IMR-90 (cell line): ENCODE results near the gene CPAMD8. TPM values are rescaled to one million over a fixed set of nuclear protein-coding genes. Genes with fewer than 3 reads are reported as not detected.

Experiments
- ATAC-seq: fragments of 200-7000 bp; cut with Tn5 transposase; 2 replicates; pipeline ENCODE4 v1.9.1; 2020; ENCODE audit warnings: low read depth, mild to moderate bottlenecking, moderate library complexity
- BruUV-seq: library from RNA; stranded (reverse); fragments of 400-500 nt; replicated peaks from 2 replicates; lab custom pipeline; 2021; lab: Mats Ljungman, UMichigan
- CTCF ChIA-PET: fragments of 300-600 bp; formaldehyde crosslinking; extraction: SDS; loops from one replicate; lab custom pipeline; 2021; ENCODE audit warnings: antibody characterized with exemption; lab: Yijun Ruan, JAX
- POLR2A ChIA-PET: fragments of 300-600 bp; sonication (Branson Sonifier 250); formaldehyde crosslinking; loops from one replicate; lab custom pipeline; 2022; ENCODE audit warnings: antibody characterized with exemption; ENCODE audit not compliant: unreplicated experiment; lab: Charles Lee
- DNase-seq: peaks from one replicate; pipeline ENCODE4 v3.0.0; 2013
- H2AFZ ChIP-seq: replicated peaks from 2 replicates; pipeline ENCODE3; 2013; ENCODE audit warnings: low read length, mild to moderate bottlenecking; ENCODE audit not compliant: poor library complexity
- H2AK5ac ChIP-seq: 2 replicates; pipeline ENCODE4 v1.6.1; 2013; ENCODE audit warnings: low read depth, low read length, inconsistent platforms
- H2AK9ac ChIP-seq: replicated peaks from 2 replicates; pipeline ENCODE3; 2013; ENCODE audit warnings: mild to moderate bottlenecking, low read depth, low read length, moderate library complexity; ENCODE audit not compliant: poor library complexity
- H2BK120ac ChIP-seq: 2 replicates; pipeline ENCODE4 v1.6.1; 2013; ENCODE audit warnings: low read depth, low read length, inconsistent platforms
- H2BK15ac ChIP-seq: 3 replicates; pipeline ENCODE4 v1.6.1; 2013; ENCODE audit warnings: low read depth, low read length, inconsistent platforms
- H2BK20ac ChIP-seq: 2 replicates; pipeline ENCODE4 v1.6.1; 2013; ENCODE audit warnings: low read depth, mild to moderate bottlenecking, inconsistent platforms, low read length, moderate library complexity
- H2BK5ac ChIP-seq: 2 replicates; pipeline ENCODE4 v1.6.1; 2013; ENCODE audit warnings: mild to moderate bottlenecking, low read depth, low read length, inconsistent platforms; ENCODE audit not compliant: poor library complexity, severe bottlenecking
- H3K14ac ChIP-seq: replicated peaks from 2 replicates; pipeline ENCODE4 v1.6.1; 2013; ENCODE audit warnings: low read depth, low read length, inconsistent platforms
- H3K18ac ChIP-seq: 2 replicates; pipeline ENCODE4 v1.6.1; 2013; ENCODE audit warnings: low read depth, low read length, control low read depth
- H3K23ac ChIP-seq: 2 replicates; pipeline ENCODE4 v1.6.1; 2013; ENCODE audit warnings: low read depth, low read length, inconsistent platforms
- H3K27ac ChIP-seq: 2 replicates; pipeline ENCODE4 v1.5.1; 2013; ENCODE audit warnings: mild to moderate bottlenecking, control low read depth, low read length; ENCODE audit not compliant: insufficient read depth
- H3K27me3 ChIP-seq: 2 replicates; pipeline ENCODE4 v1.6.1; 2013; ENCODE audit warnings: low read length; ENCODE audit not compliant: control insufficient read depth, insufficient read depth
- H3K36me3 ChIP-seq: 2 replicates; pipeline ENCODE4 v1.6.1; 2013; ENCODE audit warnings: low read length, mixed read lengths; ENCODE audit not compliant: control insufficient read depth, insufficient read depth
- H3K4ac ChIP-seq: 2 replicates; pipeline ENCODE4 v1.6.1; 2013; ENCODE audit warnings: low read depth, low read length, inconsistent platforms
- H3K4me1 ChIP-seq: 2 replicates; pipeline ENCODE4 v1.6.1; 2013; ENCODE audit warnings: low read length, mixed read lengths; ENCODE audit not compliant: control insufficient read depth, insufficient read depth
- H3K4me2 ChIP-seq: 2 replicates; pipeline ENCODE4 v1.6.1; 2013; ENCODE audit warnings: low read depth, mild to moderate bottlenecking, control low read depth, low read length, moderate library complexity
- H3K4me3 ChIP-seq: 2 replicates; pipeline ENCODE4 v1.5.1; 2013; ENCODE audit warnings: low read depth, mild to moderate bottlenecking, control low read depth, low read length, moderate library complexity; ENCODE audit not compliant: insufficient read depth
- H3K56ac ChIP-seq: 2 replicates; pipeline ENCODE4 v1.6.1; 2013; ENCODE audit warnings: low read length, inconsistent platforms; ENCODE audit not compliant: insufficient read depth; ENCODE audit errors: extremely low read depth
- H3K79me1 ChIP-seq, 2 experiments: 2 replicates each; pipeline ENCODE4 v1.6.1; 2013; ENCODE audit warnings: low read length in 2 of 2, inconsistent platforms in 1 of 2, low read depth in 1 of 2
- H3K9ac ChIP-seq: 2 replicates; pipeline ENCODE4 v1.6.1; 2013; ENCODE audit warnings: low read depth, low read length, control low read depth
- H3K9me1 ChIP-seq: 2 replicates; pipeline ENCODE4 v1.6.1; 2013; ENCODE audit warnings: low read length, inconsistent platforms; ENCODE audit not compliant: insufficient read depth
- H3K9me3 ChIP-seq: 2 replicates; pipeline ENCODE4 v1.6.1; 2013; ENCODE audit warnings: low read length; ENCODE audit not compliant: control insufficient read depth, insufficient read depth
- H4K20me1 ChIP-seq: 2 replicates; pipeline ENCODE4 v1.6.1; 2013; ENCODE audit warnings: low read length, inconsistent platforms; ENCODE audit not compliant: insufficient read depth
- H4K5ac ChIP-seq: 2 replicates; pipeline ENCODE4 v1.6.1; 2013; ENCODE audit warnings: mild to moderate bottlenecking, low read depth, low read length, control low read depth
- H4K8ac ChIP-seq, 2 experiments: 2 replicates each; pipeline ENCODE4 v1.6.1; 2013; ENCODE audit warnings: low read depth in 2 of 2, low read length in 2 of 2, control low read depth in 1 of 2, inconsistent platforms in 1 of 2
- H4K91ac ChIP-seq: 2 replicates; pipeline ENCODE4 v1.6.1; 2013; ENCODE audit warnings: low read depth, low read length, inconsistent platforms; ENCODE audit not compliant: insufficient read depth
- MAFK ChIP-seq: IDR thresholded peaks from 2 replicates; pipeline ENCODE4 v1.6.1; 2012; ENCODE audit warnings: low read depth, low read length, improper control_type of control experiment
- POLR2A ChIP-seq: IDR thresholded peaks from 2 replicates; pipeline ENCODE4 v1.6.1; 2012; ENCODE audit warnings: mild to moderate bottlenecking, low read depth, low read length
- RAD21 ChIP-seq: IDR thresholded peaks from 2 replicates; pipeline ENCODE4 v1.6.1; 2012; ENCODE audit warnings: low read length, improper control_type of control experiment
- WGBS, 2 experiments: methylation state at CpG; one replicate each; pipeline versions ENCODE4 v1.1.5 to v1.1.7; 2013; ENCODE audit warnings: missing lambda C conversion rate in 2 of 2; ENCODE audit not compliant: insufficient read length in 1 of 2; ENCODE audit errors: extremely low coverage in 2 of 2; 5-methylcytosine and 5-hydroxymethylcytosine counted together
- dilution Hi-C: fragments of 300-500 bp; cut with HindIII; formaldehyde crosslinking; loops from one replicate; pipeline ENCODE4 v1.14.3; 2018; ENCODE audit warnings: low sequenced_read_pairs; ENCODE audit not compliant: unreplicated experiment
- in situ Hi-C: fragments of 300-500 bp; cut with MboI; formaldehyde crosslinking; loops from 3 replicates; pipeline ENCODE4 v1.14.3; 2019; ENCODE audit warnings: low sequenced_read_pairs, inconsistent platforms, mixed read lengths
- intact Hi-C: fragments of 100-400 bp; cut with micrococcal nuclease; formaldehyde crosslinking; loops from 2 replicates; pipeline ENCODE4 v1.10.0; 2022
- polyA plus RNA-seq, 3 experiments: library from polyadenylated mRNA; depleted of rRNA; stranded (reverse); fragments of >200 nt; gene quantifications; 2 replicates each; pipeline ENCODE4 v1.2.3, GENCODE V29; 2012; ENCODE audit warnings: low replicate concordance in 1 of 3
- total RNA-seq: library from RNA; depleted of rRNA; stranded (reverse); fragments of >200 nt; gene quantifications from 2 replicates; pipeline ENCODE4 v1.2.3, GENCODE V29; 2012

Gene CPAMD8
- total and polyA plus RNA-seq, 2 of the 4 experiments (the other 2 are of a cell fraction) = 0.36 to 0.79 TPM

GRCh38 chr19:16882146-16882545, 144.5 kb downstream of the CPAMD8 start:
- WGBS, 2 experiments = no CpG with 5 or more reads among the region's 3 CpGs
- dilution Hi-C loops (no loop called here), in situ Hi-C loops (no loop called here), intact Hi-C loops (no loop called here)
- ChIA-PET POLR2A (no interaction called here), CTCF (no interaction called here)
- H4K20me1 ChIP-seq = no peaks in the 10 kb centered on the region
- no peak overlapping the region for H3K4me3 ChIP-seq
- H3K4me2 ChIP-seq = no peak overlapping the region
- DNase-seq = no peak
- no peaks in the 10 kb centered on the region for H3K79me1 ChIP-seq
- H2AFZ ChIP-seq = no peak overlapping the region
- peaks cover 22% of the 10 kb centered on the region for H3K9me3 ChIP-seq
- H2BK20ac ChIP-seq = no peak overlapping the region
- H3K9ac ChIP-seq = no peak overlapping the region
- no peaks in the 10 kb centered on the region for H3K27me3 ChIP-seq
- H3K23ac ChIP-seq = no peak overlapping the region
- H4K8ac ChIP-seq = no peak overlapping the region
- no peak overlapping the region for H3K56ac ChIP-seq
- H2AK9ac ChIP-seq = no peak overlapping the region
- no peak for TF ChIP-seq RAD21
- no peak for TF ChIP-seq MAFK
- no peak for TF ChIP-seq POLR2A
- H3K36me3 ChIP-seq = peaks cover 36% of the 10 kb centered on the region
- H3K4me1 ChIP-seq = no peaks in the 10 kb centered on the region
- no peak overlapping the region for H3K4ac ChIP-seq
- H3K9me1 ChIP-seq = no peaks in the 10 kb centered on the region
- no peak overlapping the region for H4K91ac ChIP-seq
- H3K27ac ChIP-seq = no peak overlapping the region
- no peak overlapping the region for H2BK5ac ChIP-seq
- no peak for ATAC-seq
- H3K14ac ChIP-seq = no peak overlapping the region
- H2BK15ac ChIP-seq = no peak overlapping the region
- H4K5ac ChIP-seq = no peak overlapping the region
- H2BK120ac ChIP-seq = no peak overlapping the region
- H2AK5ac ChIP-seq = no peak overlapping the region
- BruUV-seq = no TSS peak
- no peak overlapping the region for H3K18ac ChIP-seq
